ENCODE data around the gene ME1.

GRCh38 chr6:83385473-83385872 is 45.4 kb downstream of the ME1 start:
- no peak for TF ChIP-seq CTCF (conservative IDR thresholded peaks at IDR 0.05 in 1 of 2, IDR thresholded peaks at IDR 0.05 in 1 of 2; ENCODE audit: extremely low read depth in 1 of 2, insufficient read depth in 1 of 2, low read depth in 1 of 2, low read length in 2 of 2)
- no peak for TF ChIP-seq EZH2 (IDR thresholded peaks at IDR 0.05; ENCODE audit: borderline replicate concordance, low read length)

Data from mammary epithelial cell (primary cell).